AG09309 (cell line): ENCODE data around the gene STAT2.

Experiments used
- DNase-seq: peaks from one replicate; pipeline ENCODE4 v3.0.0-alpha.2; 2010; ENCODE audit warnings: low read depth
- H3K4me3 ChIP-seq: 2 replicates; pipeline ENCODE4 v1.5.1; 2011; ENCODE audit warnings: mild to moderate bottlenecking, low read depth, low read length, moderate library complexity; ENCODE audit not compliant: control insufficient read depth
- TF ChIP-seq, protein P1 (sequence below): IDR thresholded peaks from 2 replicates; pipeline ENCODE4 v1.5.1; 2011; ENCODE audit warnings: mild to moderate bottlenecking, low read depth, low read length, inconsistent platforms; ENCODE audit not compliant: insufficient read depth, control insufficient read depth; ENCODE audit errors: missing control alignments

STAT2 gene

GRCh38 chr12:56391721-56392120 lies 31.8 kb upstream of the STAT2 start:
- DNase-seq, result no peak
- no peak overlapping the region for H3K4me3 ChIP-seq
- TF ChIP-seq, protein P1, sequence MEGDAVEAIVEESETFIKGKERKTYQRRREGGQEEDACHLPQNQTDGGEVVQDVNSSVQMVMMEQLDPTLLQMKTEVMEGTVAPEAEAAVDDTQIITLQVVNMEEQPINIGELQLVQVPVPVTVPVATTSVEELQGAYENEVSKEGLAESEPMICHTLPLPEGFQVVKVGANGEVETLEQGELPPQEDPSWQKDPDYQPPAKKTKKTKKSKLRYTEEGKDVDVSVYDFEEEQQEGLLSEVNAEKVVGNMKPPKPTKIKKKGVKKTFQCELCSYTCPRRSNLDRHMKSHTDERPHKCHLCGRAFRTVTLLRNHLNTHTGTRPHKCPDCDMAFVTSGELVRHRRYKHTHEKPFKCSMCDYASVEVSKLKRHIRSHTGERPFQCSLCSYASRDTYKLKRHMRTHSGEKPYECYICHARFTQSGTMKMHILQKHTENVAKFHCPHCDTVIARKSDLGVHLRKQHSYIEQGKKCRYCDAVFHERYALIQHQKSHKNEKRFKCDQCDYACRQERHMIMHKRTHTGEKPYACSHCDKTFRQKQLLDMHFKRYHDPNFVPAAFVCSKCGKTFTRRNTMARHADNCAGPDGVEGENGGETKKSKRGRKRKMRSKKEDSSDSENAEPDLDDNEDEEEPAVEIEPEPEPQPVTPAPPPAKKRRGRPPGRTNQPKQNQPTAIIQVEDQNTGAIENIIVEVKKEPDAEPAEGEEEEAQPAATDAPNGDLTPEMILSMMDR, result no peak

DNA sequence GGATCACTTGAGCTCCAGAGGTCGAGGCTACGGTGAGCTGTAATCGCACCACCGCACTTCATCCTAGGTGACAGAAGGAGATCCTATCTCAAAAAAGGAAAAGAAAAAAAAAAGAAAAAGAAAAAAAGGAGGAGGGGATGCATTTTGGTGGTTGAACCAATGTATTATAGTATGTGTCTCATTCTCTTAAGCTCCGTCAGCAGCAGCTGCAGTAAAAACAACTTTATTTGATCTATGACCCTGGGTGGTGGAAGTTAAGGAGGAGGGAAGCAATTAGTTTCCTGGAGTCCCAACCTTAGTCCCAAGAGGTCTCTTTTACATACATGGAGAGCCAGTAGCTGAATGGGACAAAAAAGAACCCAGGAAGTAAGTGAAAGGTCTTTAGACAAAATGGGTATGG lies 29.5 kb upstream of the STAT2 start:
- H3K4me3 ChIP-seq, result no peak overlapping the region
- DNase-seq, result no peak
- TF ChIP-seq, protein P1, result no peak

DNA sequence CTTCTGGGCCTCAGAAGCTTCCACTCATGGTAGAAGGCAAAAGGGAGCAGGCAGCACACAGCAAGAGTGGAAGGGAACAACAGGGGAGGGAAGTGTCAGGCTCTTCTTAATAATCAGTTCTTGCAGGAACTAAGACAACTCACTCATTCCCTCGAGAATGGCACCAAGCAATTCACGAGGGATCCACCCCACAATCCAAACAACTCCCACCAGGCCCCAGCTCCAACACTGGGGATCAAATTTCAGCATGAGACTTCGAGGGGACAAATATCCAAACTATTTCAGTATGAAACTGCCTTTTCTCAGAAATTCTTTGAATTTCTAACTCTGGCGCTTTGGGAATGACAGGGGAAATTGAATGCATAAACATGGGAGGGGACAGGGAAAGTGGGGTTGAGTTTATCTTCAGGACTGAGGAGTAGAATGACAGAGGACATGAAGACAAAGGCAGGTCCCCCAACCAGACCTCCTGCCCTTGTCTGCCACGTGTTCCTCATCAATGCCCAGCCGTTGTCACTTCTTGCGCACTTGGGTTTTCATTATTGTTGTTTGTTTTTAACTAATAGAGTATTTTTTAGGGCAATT lies 27.3 kb upstream of the STAT2 start:
- no peak for DNase-seq
- H3K4me3 ChIP-seq, result no peak overlapping the region
- TF ChIP-seq, protein P1, result no peak

DNA sequence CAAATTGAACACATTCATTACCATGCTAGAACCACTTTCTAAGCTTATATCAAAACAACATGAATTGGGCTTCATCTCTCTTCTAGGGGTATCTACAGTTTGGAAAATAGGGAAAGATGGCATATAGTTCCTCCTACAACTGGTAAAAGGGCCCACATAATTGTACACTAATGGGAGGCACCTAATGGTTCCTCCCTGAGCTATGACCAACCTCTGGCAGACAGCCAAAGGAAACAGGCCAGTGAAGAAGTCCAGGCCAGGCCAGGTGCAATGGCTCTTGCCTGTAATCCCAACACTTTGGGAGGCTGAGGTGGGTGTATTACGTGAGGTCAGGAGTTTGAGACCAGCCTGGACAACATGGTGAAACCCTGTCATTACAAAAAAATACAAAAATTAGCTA lies 26.0 kb upstream of the STAT2 start:
- DNase-seq, result no peak
- TF ChIP-seq, protein P1, result no peak

DNA sequence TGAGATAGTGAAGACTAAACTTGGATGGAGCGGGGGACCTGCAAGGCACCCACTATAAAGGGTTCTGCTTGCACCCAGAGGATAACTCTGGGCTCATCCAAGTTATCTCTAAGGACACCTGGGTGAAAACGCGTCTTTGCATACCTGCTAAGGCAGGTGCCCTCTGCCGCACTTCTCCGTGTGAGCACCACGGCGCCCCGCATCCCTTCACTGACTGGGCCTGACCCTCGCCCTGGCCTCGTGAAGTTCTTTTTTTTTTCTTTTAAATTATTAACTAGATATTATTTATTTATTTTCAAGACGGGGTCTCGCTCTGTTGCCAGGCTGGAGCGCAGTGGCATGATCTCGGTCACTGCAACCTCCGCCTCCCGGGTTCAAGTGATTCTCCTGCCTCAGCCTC lies 22.7 kb upstream of the STAT2 start:
- H3K4me3 ChIP-seq, result no peak overlapping the region
- TF ChIP-seq, protein P1, result no peak
- DNase-seq, result no peak

More for the DNA sequence above, 26.0 kb upstream of the STAT2 start:
- no peak overlapping the region for H3K4me3 ChIP-seq

DNA sequence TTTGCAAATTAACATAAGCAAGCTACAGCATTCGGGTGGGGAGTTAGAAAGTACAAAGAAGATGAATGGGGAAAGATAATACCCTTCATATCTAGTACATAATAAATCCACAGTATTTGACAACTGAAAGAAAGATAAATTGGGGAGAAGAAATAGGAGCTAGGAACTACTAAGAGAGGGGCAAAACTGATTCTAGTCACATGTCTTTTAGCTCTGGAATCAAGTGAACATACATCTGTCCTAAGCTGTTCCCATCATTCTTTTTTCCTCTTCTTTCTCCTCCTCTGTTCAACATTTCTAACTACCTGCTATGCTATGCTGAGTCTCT lies 18.0 kb upstream of the STAT2 start:
- DNase-seq, result no peak
- TF ChIP-seq, protein P1, result no peak
- H3K4me3 ChIP-seq, result no peak overlapping the region
